ENCODE results near the gene PBX1.

GRCh38 chr1:164683235-164683634 lies 124.3 kb downstream of the PBX1 start:
- no peak for TF ChIP-seq CTCF (IDR thresholded peaks at IDR 0.05; ENCODE audit: low read length)
- no peak for TF ChIP-seq EZH2phosphoT487 (IDR thresholded peaks at IDR 0.05; ENCODE audit: low read length)
- TF ChIP-seq EZH2 (optimal IDR thresholded peaks at IDR 0.05; ENCODE audit: low read depth, low read length) = no peak
